ENCODE data around the gene VOPP1.

GRCh38 chr7:55510621-55511020 is 61.7 kb downstream of the VOPP1 start:
- TF ChIP-seq USF2 (CRISPR knock-in tag; IDR thresholded peaks at IDR 0.05) (no peak), ZSCAN18 (CRISPR knock-in tag; IDR thresholded peaks at IDR 0.05) (no peak)

All from WTC11 (cell line).